HG02840 (cell line): ENCODE measurements around the gene SERPINB1.
A peak's percentile ranks its signal among the peaks of the same experiment; 100 is the strongest.
"Not testable (repeated sequence)": the region's sequence is repeated elsewhere in the genome, so short reads cannot be mapped to it uniquely, and the experiment has no call there.

Experiments used
- ATAC-seq: cut with Tn5 transposase; IDR thresholded peaks from one replicate; pipeline ENCODE4 v1.9.1; 2021; ENCODE audit warnings: mild to moderate bottlenecking, moderate library complexity, moderate number of reproducible peaks; ENCODE audit not compliant: unreplicated experiment, low FRiP score

Gene SERPINB1

DNA sequence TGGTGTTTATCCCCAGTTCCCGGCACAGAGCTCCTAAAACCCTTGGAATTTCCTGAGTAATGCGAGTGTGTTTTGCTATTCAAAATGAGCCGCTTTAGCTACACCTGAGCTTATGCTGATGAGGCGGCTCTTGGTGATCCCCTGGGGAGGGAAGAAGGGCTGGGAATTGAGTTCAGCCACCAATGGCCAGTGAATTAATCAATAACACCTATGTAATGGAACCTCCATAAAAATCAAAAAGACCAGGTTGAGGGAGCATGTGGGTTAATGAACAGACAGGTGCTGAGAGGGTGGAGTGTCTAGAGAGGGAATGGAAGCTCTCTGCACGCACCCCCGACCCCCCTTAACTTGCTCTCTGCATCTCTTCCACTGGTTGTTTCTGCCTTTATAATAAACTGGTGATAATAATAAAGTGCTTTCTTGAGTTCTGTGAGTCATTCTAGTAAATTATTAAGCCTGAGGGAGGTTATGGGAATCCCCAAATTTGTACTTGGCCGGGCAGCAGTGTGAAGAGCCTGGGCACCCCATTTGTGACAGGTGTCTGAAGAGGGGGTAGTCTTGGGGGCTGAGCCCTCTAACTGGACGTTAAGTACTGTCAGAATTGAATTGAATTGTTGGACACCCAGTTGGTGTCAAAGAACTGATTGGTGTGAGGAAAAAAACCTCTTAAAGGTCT is 24.6 kb upstream of the SERPINB1 start:
- peak; percentile 44 for ATAC-seq

GRCh38 chr6:2865694-2866151 is 24.1 kb upstream of the SERPINB1 start:
- no peak for ATAC-seq

DNA sequence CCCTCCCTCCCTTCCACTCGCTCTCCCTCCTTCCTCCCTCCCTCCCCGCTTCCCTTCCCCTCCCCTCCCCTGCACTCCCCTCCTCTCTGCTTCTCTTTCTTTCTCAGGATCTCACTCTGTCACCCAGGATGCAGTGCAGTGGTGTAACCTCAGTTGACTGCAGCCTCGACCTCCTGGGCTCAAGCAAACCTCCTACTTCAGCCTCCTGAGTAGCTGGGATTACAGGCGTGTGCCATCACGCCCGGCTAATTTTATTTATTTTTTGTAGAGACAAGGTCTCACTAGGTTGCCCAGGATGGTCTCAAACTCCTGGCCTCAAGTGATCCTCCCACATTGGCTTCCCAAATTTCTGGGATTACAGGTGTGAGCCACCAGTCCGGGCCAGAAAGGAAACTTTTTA is 23.6 kb upstream of the SERPINB1 start:
- ATAC-seq = no peak

DNA sequence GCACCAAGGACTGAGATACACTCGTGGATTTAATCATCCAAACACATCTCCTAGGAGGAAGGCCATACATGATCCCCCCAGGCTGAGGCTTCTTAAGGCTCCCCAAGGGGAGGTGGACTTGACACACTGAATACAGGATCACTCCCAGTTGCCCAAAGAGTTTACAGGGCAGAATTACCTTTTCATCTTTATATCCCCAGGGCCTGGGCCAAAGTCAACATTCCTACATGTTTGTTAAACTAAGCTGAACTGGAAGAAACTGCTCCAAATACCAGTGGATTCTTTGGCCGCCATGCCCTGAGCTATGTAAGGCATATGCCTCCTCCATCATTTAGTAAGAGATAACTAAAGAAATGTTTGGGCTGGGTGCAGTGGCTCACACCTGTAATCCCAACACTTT is 22.2 kb upstream of the SERPINB1 start:
- ATAC-seq = no peak

DNA sequence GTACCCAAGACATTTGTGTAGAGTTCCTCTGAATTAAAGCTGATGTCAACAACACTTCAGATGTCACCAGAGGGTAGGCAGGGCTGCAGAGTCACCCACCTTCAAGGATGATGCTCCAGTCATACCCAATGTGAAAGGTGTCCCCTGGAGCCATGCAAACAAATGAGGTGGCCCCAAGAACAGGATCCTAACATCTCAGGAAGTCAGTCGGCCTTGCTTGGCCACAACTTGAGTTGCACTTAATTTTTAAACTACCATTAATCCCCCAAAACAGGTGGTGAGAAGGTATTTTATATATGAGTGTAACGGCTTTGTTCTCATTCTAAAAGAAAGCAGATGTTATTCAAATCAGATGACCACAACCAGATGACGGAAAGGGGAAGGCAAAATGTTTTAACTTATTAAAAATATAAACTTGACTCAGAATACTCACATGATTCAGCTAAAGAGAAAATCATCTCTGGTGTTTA is 21.1 kb upstream of the SERPINB1 start:
- ATAC-seq = peak; percentile 45

GRCh38 chr6:2861822-2862164 is 20.1 kb upstream of the SERPINB1 start:
- no peak for ATAC-seq

- ATAC-seq = no peak
These were observed 19.6 kb upstream of the SERPINB1 start for GRCh38 chr6:2861060-2861821.

DNA sequence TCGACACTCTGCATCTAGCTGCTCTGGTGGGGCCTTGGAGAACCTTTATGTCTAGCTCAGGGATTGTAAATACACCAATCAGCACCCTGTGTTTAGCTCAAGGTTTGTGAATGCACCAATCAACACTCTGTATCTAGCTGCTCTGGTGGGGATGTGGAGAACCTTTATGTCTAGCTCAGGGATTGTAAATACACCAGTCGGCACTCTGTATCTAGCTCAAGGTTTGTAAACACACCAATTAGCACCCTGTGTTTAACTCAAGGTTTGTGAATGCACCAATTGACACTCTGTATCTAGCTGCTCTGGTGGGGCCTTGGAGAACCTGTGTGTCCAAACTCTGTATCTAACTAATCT is 19.0 kb upstream of the SERPINB1 start:
- not testable (repeated sequence) for ATAC-seq

DNA sequence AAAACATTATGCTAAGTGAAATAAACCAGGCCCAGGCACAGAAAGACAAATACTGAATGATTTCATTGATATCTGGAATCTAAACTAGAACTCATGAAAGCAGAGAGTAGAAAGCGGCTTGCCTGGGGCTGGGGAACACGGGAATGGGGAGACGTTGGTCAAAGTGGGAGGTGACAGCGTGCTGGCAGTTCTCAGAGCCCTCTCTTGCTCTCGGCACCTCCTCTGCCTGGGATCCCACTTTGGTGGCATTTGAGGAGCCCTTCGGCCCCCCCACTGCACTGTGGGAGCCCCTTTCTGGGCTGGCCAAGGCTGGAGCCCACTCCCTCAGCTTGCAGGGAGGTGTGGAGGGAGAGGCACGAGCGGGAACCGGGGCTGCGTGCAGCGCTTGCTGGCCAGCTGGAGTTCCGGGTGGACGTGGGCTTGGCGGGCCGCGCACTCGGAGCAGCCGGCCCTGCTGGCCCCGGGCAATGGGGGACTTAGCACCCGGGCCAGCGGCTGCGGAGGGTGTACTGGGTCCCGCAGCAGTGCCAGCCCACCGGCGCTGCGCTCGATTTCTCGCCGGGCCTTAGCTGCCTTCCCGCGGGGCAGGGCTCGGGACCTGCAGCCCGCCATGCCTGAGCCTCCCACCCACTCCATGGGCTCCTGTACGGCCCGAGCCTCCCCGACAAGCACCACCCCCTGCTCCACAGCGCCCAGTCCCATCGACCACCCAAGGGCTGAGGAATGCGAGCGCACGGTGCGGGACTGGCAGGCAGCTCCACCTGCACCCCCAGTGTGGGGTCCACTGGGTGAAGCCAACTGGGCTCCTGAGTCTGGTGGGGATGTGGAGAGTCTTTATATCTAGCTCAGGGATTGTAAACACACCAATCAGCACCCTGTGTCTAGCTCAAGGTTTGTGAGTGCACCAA is 18.4 kb upstream of the SERPINB1 start:
- ATAC-seq = not testable (repeated sequence)

- ATAC-seq = no peak
These were observed 17.6 kb upstream of the SERPINB1 start for GRCh38 chr6:2859185-2859700.

DNA sequence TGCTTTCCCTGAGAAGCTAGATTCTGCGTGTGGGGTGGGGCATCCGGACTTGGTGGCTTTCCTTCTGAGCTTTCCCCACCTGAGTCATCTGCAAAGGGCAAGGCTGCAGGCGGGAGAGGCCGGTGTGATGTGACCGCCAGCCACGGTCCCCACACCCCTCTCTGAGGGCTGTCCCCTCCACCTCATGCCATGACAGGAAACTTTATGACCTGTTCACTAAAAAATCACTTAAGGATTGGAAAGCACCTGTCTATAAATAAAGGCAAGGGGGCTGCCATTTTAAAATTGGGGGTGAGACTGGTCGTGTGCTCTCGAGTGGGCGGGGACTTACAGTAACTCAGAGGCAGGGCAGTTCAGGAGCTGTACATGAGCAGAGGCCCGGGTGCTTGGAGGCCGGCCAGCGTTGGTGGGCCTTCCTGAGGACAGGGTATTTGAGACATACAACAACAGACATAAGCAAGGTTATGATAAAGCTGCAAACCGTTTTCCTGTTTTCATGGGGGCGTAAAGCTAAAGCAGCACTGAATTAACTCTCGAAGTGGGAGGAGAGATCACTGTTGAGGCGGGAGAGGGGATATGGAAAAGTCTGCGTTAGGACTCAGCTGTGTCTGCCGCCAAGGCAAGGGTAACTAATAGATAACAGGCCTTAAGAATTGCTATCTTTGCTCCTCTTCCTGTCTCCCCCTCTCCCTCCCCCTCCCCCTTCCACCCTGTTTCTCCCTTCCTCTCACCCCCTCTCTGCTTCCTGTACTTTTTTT is 16.1 kb upstream of the SERPINB1 start:
- ATAC-seq = peak; percentile 50

DNA sequence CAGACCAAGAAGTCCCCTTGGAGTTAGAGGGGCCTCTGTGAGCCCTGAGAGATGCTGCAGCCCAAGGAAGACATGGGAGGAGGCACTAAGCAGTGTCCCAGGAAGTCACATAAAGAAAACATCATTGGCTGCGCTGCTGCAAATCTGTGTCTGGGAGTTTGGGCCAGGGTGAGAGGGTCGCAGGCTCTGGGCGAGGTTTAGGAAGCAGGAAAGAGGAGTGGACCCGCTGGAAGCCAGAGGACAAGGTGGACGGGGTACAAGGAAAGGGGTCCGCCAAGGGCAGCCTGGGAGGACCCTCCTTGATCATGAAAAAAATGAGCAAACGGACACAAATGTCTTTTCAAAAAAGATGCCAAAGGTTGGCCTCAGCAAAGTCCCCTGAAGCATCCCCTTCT is 15.5 kb upstream of the SERPINB1 start:
- no peak for ATAC-seq

DNA sequence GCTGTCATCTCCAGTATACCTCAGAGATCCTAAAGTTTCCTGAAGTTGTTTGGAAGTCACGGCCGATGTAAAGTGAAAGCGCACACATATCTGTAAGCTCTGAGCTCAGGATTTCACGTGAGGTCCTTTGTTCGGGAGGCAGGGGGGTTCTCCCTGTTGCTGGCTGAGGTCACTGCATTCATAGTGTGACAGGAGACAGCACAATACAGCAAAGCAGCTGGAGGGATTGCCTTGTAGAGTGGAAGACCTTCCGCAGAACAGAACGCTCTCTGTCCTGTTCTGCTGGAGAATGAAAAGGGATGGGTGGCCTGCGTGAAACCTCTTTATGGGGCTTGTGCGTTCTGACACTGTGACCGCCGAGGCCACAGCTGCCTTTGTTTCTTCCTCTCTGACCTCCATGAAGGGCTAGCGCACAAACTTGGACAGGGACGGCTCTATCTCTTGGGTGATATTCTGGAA is 13.4 kb upstream of the SERPINB1 start:
- ATAC-seq = no peak

GRCh38 chr6:2854396-2854982 is 12.8 kb upstream of the SERPINB1 start:
- no peak for ATAC-seq

DNA sequence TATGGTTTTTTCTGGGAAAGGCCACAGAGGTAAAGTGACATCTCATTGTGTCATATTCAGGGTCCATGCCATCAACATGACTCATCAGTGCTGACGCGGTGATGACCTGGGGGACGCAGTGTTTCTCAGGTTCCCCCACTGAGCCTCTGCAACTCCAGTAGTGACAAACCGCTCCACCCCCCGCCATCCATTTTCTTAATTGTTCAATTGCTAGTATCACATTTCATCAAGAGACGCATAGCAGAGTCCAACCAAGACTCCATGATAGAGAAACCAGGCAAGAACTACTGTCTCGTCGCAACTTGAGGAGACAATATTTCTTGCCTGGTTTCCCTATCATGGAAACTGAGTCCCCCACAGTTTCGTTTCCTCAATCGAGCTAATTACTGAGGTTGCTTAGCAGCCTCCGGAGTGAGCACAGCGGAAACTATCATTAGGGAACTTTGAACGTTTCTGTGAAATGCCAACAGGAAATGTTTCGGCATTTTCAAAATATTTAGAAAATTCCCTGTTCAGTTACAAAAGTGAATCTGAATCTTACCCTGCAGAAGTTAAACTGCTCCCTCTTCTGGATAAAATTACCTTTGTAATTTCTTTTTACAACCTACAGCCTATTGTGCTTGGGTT is 12.2 kb upstream of the SERPINB1 start:
- no peak for ATAC-seq

- not testable (repeated sequence) for ATAC-seq
These were observed 11.7 kb upstream of the SERPINB1 start for GRCh38 chr6:2853378-2853768.

GRCh38 chr6:2852921-2853322 is 11.3 kb upstream of the SERPINB1 start:
- no peak for ATAC-seq

GRCh38 chr6:2852514-2852855 is 10.8 kb upstream of the SERPINB1 start:
- no peak for ATAC-seq
